HEK293T (cell line): Measurements from ENCODE around the gene ZMPSTE24.

Experiments used
- BHLHE40 ChIP-seq: fragments of 450-650 bp; IDR thresholded peaks from 2 replicates; pipeline ENCODE4 v1.6.1; 2016; ENCODE audit warnings: mild to moderate bottlenecking, moderate library complexity, borderline replicate concordance
- FOXA1 ChIP-seq: fragments of 450-650 bp; IDR thresholded peaks from 2 replicates; pipeline ENCODE4 v1.6.1; 2016; ENCODE audit warnings: mild to moderate bottlenecking
- HDGF ChIP-seq: fragments of 450-650 bp; IDR thresholded peaks from 2 replicates; pipeline ENCODE4 v1.6.1; 2017; ENCODE audit warnings: antibody characterized with exemption, borderline replicate concordance
- L3MBTL2 ChIP-seq: fragments of 450-650 bp; conservative IDR thresholded peaks from 2 replicates; pipeline ENCODE4 v1.6.1; 2016; ENCODE audit warnings: mild to moderate bottlenecking
- SP1 ChIP-seq: fragments of 450-650 bp; IDR thresholded peaks from 2 replicates; pipeline ENCODE4 v1.6.1; 2017
- SUZ12 ChIP-seq: fragments of 450-650 bp; IDR thresholded peaks from 2 replicates; pipeline ENCODE4 v1.6.1; 2016; ENCODE audit warnings: mild to moderate bottlenecking
- ZNF384 ChIP-seq: fragments of 450-650 bp; IDR thresholded peaks from 2 replicates; pipeline ENCODE4 v1.6.1; 2016

DNA sequence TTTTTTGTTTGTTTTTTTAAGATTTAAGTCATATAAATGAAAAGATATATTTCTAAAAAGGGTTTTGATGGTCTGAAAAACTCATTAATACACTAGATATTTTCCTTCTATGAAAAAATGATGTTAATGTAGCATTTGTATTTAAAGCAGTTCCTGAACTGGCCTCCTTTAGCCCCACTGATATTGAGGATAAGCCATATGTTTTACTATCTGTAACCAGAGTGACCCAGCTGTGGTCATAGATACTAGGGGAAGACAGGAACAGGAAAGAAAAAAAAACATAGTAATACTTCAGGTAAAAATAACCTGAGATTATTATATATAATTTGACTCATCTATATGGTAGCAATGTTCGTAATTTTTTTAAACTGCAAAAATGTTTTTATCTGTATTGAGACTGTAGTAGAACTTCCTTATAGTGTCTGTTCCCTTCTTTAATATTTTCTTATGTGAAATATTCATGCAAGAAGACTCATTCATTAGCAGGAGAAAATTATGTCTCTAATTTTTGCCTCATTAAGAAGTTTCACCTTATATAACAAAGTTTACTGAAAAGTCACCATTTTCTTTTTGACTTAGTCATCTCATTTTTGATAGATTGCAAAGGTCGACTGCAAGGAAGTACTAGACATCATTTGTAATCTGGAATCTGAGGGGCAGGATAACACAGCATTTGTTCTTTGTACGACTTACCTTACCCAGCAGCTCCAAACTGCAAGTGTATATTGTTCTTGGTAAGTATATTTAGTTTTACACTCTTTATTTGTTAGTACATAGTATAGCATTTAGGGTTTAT, 35.9 kb upstream of the ZMPSTE24 start:
- TF ChIP-seq SP1: no peak
- TF ChIP-seq HDGF: no peak
- no peak for TF ChIP-seq BHLHE40
- no peak for TF ChIP-seq FOXA1
- no peak for TF ChIP-seq L3MBTL2
- no peak for TF ChIP-seq SUZ12
- TF ChIP-seq ZNF384: no peak
